Measurements from ENCODE around the gene RASAL2. TPM values are rescaled to one million over a fixed set of nuclear protein-coding genes. Genes with fewer than 3 reads are reported as not detected.
A peak's percentile ranks its signal among the peaks of the same experiment; 100 is the strongest.

Gene RASAL2
- total RNA-seq, 1 donor from 2014 or later, result 24.3 TPM

- no peak for DNase-seq (ENCODE audit: low read depth)
These were observed 15.6 kb downstream of the RASAL2 start for GRCh38 chr1:178109348-178110143.

- no peak for DNase-seq (ENCODE audit: low read depth)
These were observed 21.4 kb downstream of the RASAL2 start for GRCh38 chr1:178115260-178115659.

- DNase-seq (ENCODE audit: low read depth), result no peak
These were observed 24.6 kb downstream of the RASAL2 start for GRCh38 chr1:178118524-178118923.

GRCh38 chr1:178119628-178120027 lies 25.7 kb downstream of the RASAL2 start:
- DNase-seq (ENCODE audit: low read depth), result no peak

GRCh38 chr1:178120088-178120487 lies 26.2 kb downstream of the RASAL2 start:
- DNase-seq (ENCODE audit: low read depth), result no peak

GRCh38 chr1:178120520-178121052 lies 26.7 kb downstream of the RASAL2 start:
- DNase-seq (ENCODE audit: low read depth), result peak; percentile 66

- peak; percentile 14 for DNase-seq (ENCODE audit: low read depth)
These were observed 28.0 kb downstream of the RASAL2 start for GRCh38 chr1:178121883-178122282.

GRCh38 chr1:178122283-178122682 lies 28.4 kb downstream of the RASAL2 start:
- DNase-seq (ENCODE audit: low read depth), result no peak

- peak; percentile 28 for DNase-seq (ENCODE audit: low read depth)
These were observed 30.2 kb downstream of the RASAL2 start for GRCh38 chr1:178124115-178124514.

GRCh38 chr1:178126261-178126660 lies 32.4 kb downstream of the RASAL2 start:
- DNase-seq (ENCODE audit: low read depth), result no peak

GRCh38 chr1:178126741-178127185 lies 32.9 kb downstream of the RASAL2 start:
- peak; percentile 82 for DNase-seq (ENCODE audit: low read depth)

- DNase-seq (ENCODE audit: low read depth), result peak; percentile 27
These were observed 33.7 kb downstream of the RASAL2 start for GRCh38 chr1:178127482-178128191.

GRCh38 chr1:178133239-178133989 lies 39.5 kb downstream of the RASAL2 start:
- DNase-seq (ENCODE audit: low read depth), result no peak

GRCh38 chr1:178134061-178134460 lies 40.2 kb downstream of the RASAL2 start:
- DNase-seq (ENCODE audit: low read depth), result peak; percentile 46

- peak; percentile 28 for DNase-seq (ENCODE audit: low read depth)
These were observed 43.3 kb downstream of the RASAL2 start for GRCh38 chr1:178137238-178137637.

GRCh38 chr1:178142806-178143205 lies 48.9 kb downstream of the RASAL2 start:
- no peak for DNase-seq (ENCODE audit: low read depth)

GRCh38 chr1:178143730-178144690 lies 50.1 kb downstream of the RASAL2 start:
- DNase-seq (ENCODE audit: low read depth), result peak; percentile 27

- DNase-seq (ENCODE audit: low read depth), result no peak
These were observed 51.7 kb downstream of the RASAL2 start for GRCh38 chr1:178145605-178146004.

- DNase-seq (ENCODE audit: low read depth), result no peak
These were observed 52.5 kb downstream of the RASAL2 start for GRCh38 chr1:178146436-178146835.

- no peak for DNase-seq (ENCODE audit: low read depth)
These were observed 56.7 kb downstream of the RASAL2 start for GRCh38 chr1:178150610-178151009.

Data from myocyte (in vitro differentiated cells).